GM12878 (cell line): ENCODE results near the gene C15orf39. TPM values are rescaled to one million over a fixed set of nuclear protein-coding genes. Genes with fewer than 3 reads are reported as not detected.

Experiments
- ATAC-seq: fragments of 200-7000 bp; cut with Tn5 transposase; 3 replicates; pipeline ENCODE4 v1.9.1; 2020; ENCODE audit warnings: mild to moderate bottlenecking, moderate library complexity
- BruUV-seq: library from RNA; stranded (reverse); fragments of 400-500 nt; replicated peaks from 2 replicates; lab custom pipeline; 2021; lab: Mats Ljungman, UMichigan
- CTCF ChIA-PET: fragments of 300-600 bp; sonication (Branson Sonifier 250); formaldehyde crosslinking; extraction: SDS; loops from one replicate; lab custom pipeline; 2021; ENCODE audit warnings: inconsistent platforms; lab: Yijun Ruan, JAX
- POLR2A ChIA-PET: fragments of 350-600 bp; formaldehyde crosslinking; extraction: SDS; loops from one replicate; lab custom pipeline; 2021; ENCODE audit warnings: inconsistent platforms; lab: Charles Lee
- RAD21 ChIA-PET: fragments of 300-600 bp; sonication (Branson Sonifier 250); formaldehyde crosslinking; loops from one replicate; lab custom pipeline; 2023; ENCODE audit warnings: antibody characterized with exemption; ENCODE audit not compliant: unreplicated experiment; lab: Charles Lee
- SMC1A ChIA-PET: fragments of 300-600 bp; sonication (Branson Sonifier 250); formaldehyde crosslinking; loops from one replicate; lab custom pipeline; 2023; ENCODE audit not compliant: unreplicated experiment, uncharacterized antibody; lab: Charles Lee
- DNase-seq: peaks from one replicate; pipeline ENCODE4 v3.0.0-alpha.2; 2011; ENCODE audit warnings: low read depth, low spot score
- FAIRE-seq: peaks from 3 replicates; lab custom pipeline; 2011; peaks lifted over from hg19 to GRCh38; lab: Jason Lieb, UNC
- H2AFZ ChIP-seq: 2 replicates; pipeline ENCODE4 v1.6.0; 2011; ENCODE audit warnings: low read depth, low read length, control low read depth; ENCODE audit not compliant: control insufficient read depth
- H3K27ac ChIP-seq: 2 replicates; pipeline ENCODE4 v1.5.1; 2011; ENCODE audit warnings: control low read depth; ENCODE audit not compliant: control insufficient read depth, insufficient read depth
- H3K27me3 ChIP-seq, 2 experiments: replicated peaks in 1 of 2; 2 replicates each; pipeline versions ENCODE4 v1.6.0 to v1.6.1; 2011; ENCODE audit warnings: low read length in 1 of 2; ENCODE audit not compliant: control insufficient read depth in 2 of 2, insufficient read depth in 2 of 2
- H3K36me3 ChIP-seq, 2 experiments: 2 replicates each; pipeline ENCODE4 v1.5.1; 2011; ENCODE audit warnings: low read length in 1 of 2; ENCODE audit not compliant: control insufficient read depth in 2 of 2, insufficient read depth in 2 of 2
- H3K4me1 ChIP-seq: 2 replicates; pipeline ENCODE4 v1.6.1; 2011; ENCODE audit warnings: mild to moderate bottlenecking, low read length, moderate library complexity, mixed read lengths; ENCODE audit not compliant: control insufficient read depth, insufficient read depth
- H3K4me2 ChIP-seq: 2 replicates; pipeline ENCODE4 v1.6.0; 2011; ENCODE audit warnings: control low read depth; ENCODE audit not compliant: control insufficient read depth, insufficient read depth
- H3K4me3 ChIP-seq: fragments of 200-600 bp; sonication (generic); 2 replicates; pipeline ENCODE4 v1.5.1; 2016
- H3K79me2 ChIP-seq: 2 replicates; pipeline ENCODE4 v1.6.0; 2011; ENCODE audit warnings: low read length; ENCODE audit not compliant: control insufficient read depth, insufficient read depth
- H3K9ac ChIP-seq: 2 replicates; pipeline ENCODE4 v1.8.0; 2011; ENCODE audit warnings: low read length, control low read depth, mixed read lengths; ENCODE audit not compliant: control insufficient read depth, insufficient read depth
- H3K9me3 ChIP-seq: replicated peaks from 3 replicates; pipeline ENCODE4 v1.5.1; 2011; ENCODE audit warnings: mild to moderate bottlenecking, low read length; ENCODE audit not compliant: control insufficient read depth, insufficient read depth
- H4K20me1 ChIP-seq: 2 replicates; pipeline ENCODE4 v1.6.0; 2011; ENCODE audit not compliant: control insufficient read depth, insufficient read depth
- KAT2A ChIP-seq: conservative IDR thresholded peaks from 2 replicates; pipeline ENCODE4 v1.6.1; 2011; ENCODE audit warnings: low read depth, low read length; ENCODE audit not compliant: control insufficient read depth
- MYB ChIP-seq: fragments of 150-350 bp; IDR thresholded peaks from 2 replicates; pipeline ENCODE4 v1.6.1; 2014; ENCODE audit warnings: mild to moderate bottlenecking, low read depth, low read length, borderline replicate concordance
- NFXL1 ChIP-seq: fragments of 450-650 bp; IDR thresholded peaks from 2 replicates; pipeline ENCODE4 v1.6.1; 2017; ENCODE audit warnings: antibody characterized with exemption, mild to moderate bottlenecking, borderline replicate concordance
- NFYA ChIP-seq: IDR thresholded peaks from 2 replicates; pipeline ENCODE4 v1.6.1; 2011; ENCODE audit warnings: low read depth, mild to moderate bottlenecking, low read length, improper control_type of control experiment, borderline replicate concordance
- RB1 ChIP-seq: fragments of 450-650 bp; formaldehyde crosslinking; IDR thresholded peaks from 2 replicates; pipeline ENCODE4 v1.6.1; 2017; ENCODE audit warnings: mild to moderate bottlenecking, borderline replicate concordance
- RFX5 ChIP-seq: IDR thresholded peaks from 2 replicates; pipeline ENCODE4 v1.6.1; 2011; ENCODE audit warnings: low read depth, low read length, improper control_type of control experiment
- TBL1XR1 ChIP-seq: IDR thresholded peaks from 2 replicates; pipeline ENCODE4 v1.6.1; 2012; ENCODE audit warnings: low read depth, low read length, improper control_type of control experiment
- WGBS: methylation state at CpG from one replicate; pipeline ENCODE4 v1.1.6; 2016; ENCODE audit warnings: low lambda C conversion rate; ENCODE audit not compliant: insufficient replicate concordance, insufficient coverage; ENCODE audit errors: missing lambda C conversion rate; 5-methylcytosine and 5-hydroxymethylcytosine counted together
- in situ Hi-C: fragments of 300-500 bp; cut with MboI; formaldehyde crosslinking; loops from 9 replicates; pipeline ENCODE4 v1.14.3; 2018; ENCODE audit warnings: mixed read lengths
- intact Hi-C: fragments of 100-400 bp; cut with micrococcal nuclease; formaldehyde crosslinking; loops from one replicate; pipeline ENCODE4 v1.14.2; 2022; ENCODE audit not compliant: unreplicated experiment
- polyA plus RNA-seq, 11 experiments: library from polyadenylated mRNA; depleted of rRNA in 4 of 11; unstranded in 6 of 11; stranded (reverse) in 5 of 11; fragments of >200 nt; fragmentation: Nextera tagmentation in 4 of 11; fragmentation: Illumina TruSeq in 1 of 11; extraction: Ambion mirVana in 4 of 11; extraction: Trizol in 1 of 11; gene quantifications; 1 replicate in 1 of 11; 2 replicates in 10 of 11; pipeline versions ENCODE4 v1.2.1 to v1.2.3, GENCODE V29; 2011 to 2016; ENCODE audit warnings: inconsistent platforms in 2 of 11, missing spikeins in 2 of 11, low read depth in 1 of 11
- total RNA-seq, 4 experiments: library from RNA; depleted of rRNA in 3 of 4; stranded (reverse); fragments of >200 nt in 3 of 4; fragmentation: Illumina TruSeq in 1 of 4; extraction: Trizol in 1 of 4; gene quantifications; 2 replicates each; pipeline versions ENCODE4 v1.2.1 to v1.2.3, GENCODE V29; 2013 to 2021

Gene C15orf39
- total and polyA plus RNA-seq, 10 of the 15 experiments (the other 5 are each of a cell fraction or from before 2014, with no cell fraction given), result 2.3 to 139 (median 33.0) TPM

GRCh38 chr15:75177360-75178071, 24.2 kb upstream of the C15orf39 start:
- no peaks in the 10 kb centered on the region; the same call in 1 of the 2 replicates for H4K20me1 ChIP-seq
- ChIA-PET SMC1A (interaction anchor here (1.0 kb wide), 1 partner anchor 134 kb away, joined by 3 read pairs; no protein-coding TSS in a partner anchor), CTCF (interaction anchor here (0.7 kb wide), 1 partner anchor 11 kb away, joined by 3 read pairs; no protein-coding TSS in a partner anchor), POLR2A (no interaction called here), RAD21 (no interaction called here)
- TF ChIP-seq NFXL1 (no peak), RB1 (no peak), KAT2A (no peak), MYB (no peak), NFYA (no peak), TBL1XR1 (no peak), RFX5 (no peak)
- H3K4me1 ChIP-seq, result peaks cover 11% of the 10 kb centered on the region
- no peak overlapping the region for H3K4me2 ChIP-seq
- DNase-seq (no peak), ATAC-seq (peak; percentile 64), FAIRE-seq (no peak)
- H3K27me3 ChIP-seq, result no peaks in the 10 kb centered on the region
- H3K36me3 ChIP-seq, result no peaks in the 10 kb centered on the region
- no TSS peak for BruUV-seq
- no peaks in the 10 kb centered on the region for H3K9me3 ChIP-seq
- 76% methylated on average over 6 of the region's 6 CpGs for WGBS
- in situ Hi-C loops (no loop called here), intact Hi-C loops (no loop called here)
- no peaks in the 10 kb centered on the region for H3K79me2 ChIP-seq
- no peak overlapping the region for H3K27ac ChIP-seq
- no peak overlapping the region for H2AFZ ChIP-seq
- H3K4me3 ChIP-seq, result no peak overlapping the region
- no peak overlapping the region for H3K9ac ChIP-seq
